Measurements from ENCODE around the gene OLFM2. TPM values are rescaled to one million over a fixed set of nuclear protein-coding genes. Genes with fewer than 3 reads are reported as not detected.

The OLFM2 gene
- total RNA-seq, 4 donors from 2014 or later = 51.5 to 114 (median 101) TPM

DNA sequence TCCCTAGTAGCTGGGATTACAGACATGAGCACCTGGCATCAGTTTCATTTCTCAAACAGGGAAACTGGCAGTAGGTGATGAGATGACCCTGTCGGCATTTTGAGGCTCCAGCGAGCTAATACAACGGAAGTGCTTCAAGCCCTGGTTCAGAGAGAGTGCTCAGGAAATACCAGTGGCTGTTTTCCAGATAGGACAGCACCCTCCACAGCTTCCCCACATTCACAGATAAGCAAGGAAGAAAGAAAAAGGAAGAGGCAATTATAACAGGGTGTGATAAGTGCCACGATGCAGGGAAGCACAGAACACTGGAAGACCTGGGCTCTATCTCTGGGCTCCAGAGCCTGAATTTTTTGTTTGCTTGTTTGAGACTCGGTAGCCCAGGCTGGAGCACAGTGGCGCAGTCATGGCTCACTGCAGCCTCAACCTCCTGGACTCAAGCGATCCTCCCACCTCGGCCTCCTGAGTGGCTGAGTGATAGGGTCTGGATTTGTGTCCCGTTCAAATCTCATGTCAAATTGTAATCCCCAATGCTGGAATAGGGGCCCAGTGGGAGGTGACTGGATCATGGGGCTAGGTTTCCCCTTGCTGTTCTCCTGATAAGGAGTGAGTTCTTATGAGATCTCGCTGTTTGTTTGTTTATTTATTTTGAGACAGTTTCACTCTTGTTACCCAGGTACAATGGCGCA is 57.7 kb downstream of the OLFM2 start:
- Histone ChIP-seq H3K27ac (no peak overlapping the region), H3K9me3 (no peaks in the 10 kb centered on the region), H3K36me3 (no peaks in the 10 kb centered on the region), H3K27me3 (no peaks in the 10 kb centered on the region), H3K4me1 (no peaks in the 10 kb centered on the region), H3K4me3 (no peak overlapping the region)
- no peak for DNase-seq (ENCODE audit: low spot score in 2 of 2)
- WGBS = 78% methylated on average over 11 of the region's 11 CpGs
- TF ChIP-seq POLR2A (IDR thresholded peaks at IDR 0.05) (no peak), POLR2AphosphoS5 (IDR thresholded peaks at IDR 0.05) (no peak), EP300 (IDR thresholded peaks at IDR 0.05) (no peak)
- TF ChIP-seq, protein P1, sequence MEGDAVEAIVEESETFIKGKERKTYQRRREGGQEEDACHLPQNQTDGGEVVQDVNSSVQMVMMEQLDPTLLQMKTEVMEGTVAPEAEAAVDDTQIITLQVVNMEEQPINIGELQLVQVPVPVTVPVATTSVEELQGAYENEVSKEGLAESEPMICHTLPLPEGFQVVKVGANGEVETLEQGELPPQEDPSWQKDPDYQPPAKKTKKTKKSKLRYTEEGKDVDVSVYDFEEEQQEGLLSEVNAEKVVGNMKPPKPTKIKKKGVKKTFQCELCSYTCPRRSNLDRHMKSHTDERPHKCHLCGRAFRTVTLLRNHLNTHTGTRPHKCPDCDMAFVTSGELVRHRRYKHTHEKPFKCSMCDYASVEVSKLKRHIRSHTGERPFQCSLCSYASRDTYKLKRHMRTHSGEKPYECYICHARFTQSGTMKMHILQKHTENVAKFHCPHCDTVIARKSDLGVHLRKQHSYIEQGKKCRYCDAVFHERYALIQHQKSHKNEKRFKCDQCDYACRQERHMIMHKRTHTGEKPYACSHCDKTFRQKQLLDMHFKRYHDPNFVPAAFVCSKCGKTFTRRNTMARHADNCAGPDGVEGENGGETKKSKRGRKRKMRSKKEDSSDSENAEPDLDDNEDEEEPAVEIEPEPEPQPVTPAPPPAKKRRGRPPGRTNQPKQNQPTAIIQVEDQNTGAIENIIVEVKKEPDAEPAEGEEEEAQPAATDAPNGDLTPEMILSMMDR (IDR thresholded peaks at IDR 0.05) = no peak

DNA sequence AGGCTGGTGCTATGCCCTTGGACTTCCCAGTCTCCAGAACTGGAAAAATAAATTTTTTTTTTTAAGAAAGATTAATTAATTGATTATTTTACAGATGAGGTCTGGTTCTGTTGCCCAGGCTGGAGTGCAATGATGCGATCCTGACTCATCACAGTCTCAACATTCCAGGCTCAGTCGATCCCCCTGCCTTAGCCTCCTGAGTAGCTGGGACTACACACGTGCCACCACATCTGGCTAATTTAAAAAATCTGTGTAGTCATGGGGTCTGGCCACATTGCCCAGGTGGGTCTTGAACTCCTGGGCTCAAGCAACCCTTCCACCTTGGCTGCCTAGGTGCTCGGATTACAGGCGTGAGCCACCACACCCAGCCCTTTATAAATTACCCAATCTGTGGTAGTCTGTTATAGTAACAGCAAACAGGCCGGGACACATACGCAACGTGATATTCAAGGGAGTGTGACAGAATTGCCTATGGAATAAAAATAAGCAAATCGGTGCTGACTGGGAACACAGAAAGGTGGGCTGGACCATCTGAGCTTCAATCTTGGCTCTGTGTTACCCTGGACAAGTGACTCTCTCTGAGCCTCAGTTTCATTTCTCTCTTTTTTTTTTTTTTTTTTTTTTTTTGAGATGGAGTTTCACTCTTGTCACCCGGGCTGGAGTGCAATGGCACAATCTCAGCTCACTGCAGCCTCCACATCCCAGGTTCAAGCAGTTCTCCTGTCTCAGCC is 58.4 kb downstream of the OLFM2 start:
- Histone ChIP-seq H3K36me3 (no peaks in the 10 kb centered on the region), H3K27ac (no peak overlapping the region), H3K9me3 (no peaks in the 10 kb centered on the region), H3K27me3 (no peaks in the 10 kb centered on the region), H3K4me3 (no peak overlapping the region), H3K4me1 (no peaks in the 10 kb centered on the region)
- WGBS = 62% methylated on average over 10 of the region's 10 CpGs
- TF ChIP-seq POLR2A (IDR thresholded peaks at IDR 0.05) (no peak), POLR2AphosphoS5 (IDR thresholded peaks at IDR 0.05) (no peak), EP300 (IDR thresholded peaks at IDR 0.05) (no peak)
- TF ChIP-seq, protein P1 (IDR thresholded peaks at IDR 0.05) = no peak
- DNase-seq (ENCODE audit: low spot score in 2 of 2) = no peak

GRCh38 chr19:9875796-9876195 is 60.5 kb downstream of the OLFM2 start:
- Histone ChIP-seq H3K27ac (no peak overlapping the region), H3K36me3 (no peaks in the 10 kb centered on the region), H3K4me1 (no peaks in the 10 kb centered on the region), H3K4me3 (no peak overlapping the region), H3K27me3 (no peaks in the 10 kb centered on the region), H3K9me3 (no peaks in the 10 kb centered on the region)
- WGBS = 65% methylated on average over 5 of the region's 5 CpGs
- no peak for TF ChIP-seq POLR2A (IDR thresholded peaks at IDR 0.05)
- TF ChIP-seq, protein P1 (IDR thresholded peaks at IDR 0.05) = no peak
- TF ChIP-seq EP300 (IDR thresholded peaks at IDR 0.05) = no peak
- TF ChIP-seq POLR2AphosphoS5 (IDR thresholded peaks at IDR 0.05) = no peak
- no peak for DNase-seq (ENCODE audit: low spot score in 2 of 2)

- no peak for DNase-seq (ENCODE audit: low spot score in 2 of 2)
- no peaks in the 10 kb centered on the region for H3K9me3 ChIP-seq
- 74% methylated on average over 13 of the region's 13 CpGs for WGBS
- TF ChIP-seq, protein P1 (IDR thresholded peaks at IDR 0.05) = no peak
- TF ChIP-seq POLR2AphosphoS5 (IDR thresholded peaks at IDR 0.05) (no peak), POLR2A (IDR thresholded peaks at IDR 0.05) (no peak), EP300 (IDR thresholded peaks at IDR 0.05) (no peak)
- H3K4me1 ChIP-seq = no peaks in the 10 kb centered on the region
- H3K27me3 ChIP-seq = no peaks in the 10 kb centered on the region
- no peak overlapping the region for H3K27ac ChIP-seq
- H3K4me3 ChIP-seq = no peak overlapping the region
- H3K36me3 ChIP-seq = no peaks in the 10 kb centered on the region
Measured at GRCh38 chr19:9875031-9875627, 61.2 kb downstream of the OLFM2 start.

Measured in suprapubic skin (tissue), 4 donors.